ENCODE results near the gene NMNAT2. TPM values are rescaled to one million over a fixed set of nuclear protein-coding genes. Genes with fewer than 3 reads are reported as not detected.

NMNAT2 gene
- total and polyA plus RNA-seq, 2 of the 8 experiments (the other 6 are each of a cell fraction or from before 2014, with no cell fraction given): 6.5 to 20.9 TPM

GRCh38 chr1:183215076-183215720 lies 203.0 kb downstream of the NMNAT2 start:
- Histone ChIP-seq H3K23ac (ENCODE audit: insufficient read length) (no peak overlapping the region), H3K4me2 (ENCODE audit: insufficient read depth in 1 of 2, low read depth in 2 of 2, low read length in 2 of 2) (no peak overlapping the region), H3K9me3 (ENCODE audit: insufficient read depth in 2 of 2, low read depth in 1 of 2, low read length in 1 of 2) (no peaks in the 10 kb centered on the region), H3K18ac (ENCODE audit: extremely low read depth, low read length) (no peak overlapping the region), H3K23me2 (ENCODE audit: low read depth, low read length) (no peaks in the 10 kb centered on the region), H3K4me1 (replicated peaks in 1 of 4; ENCODE audit: control insufficient read depth in 3 of 4, insufficient read depth in 4 of 4, low read length in 3 of 4) (peaks cover 0 to 6% (median 3%) of the 10 kb centered on the region in 4 experiments; a peak in 2 of 7 replicates), H2AK5ac (ENCODE audit: low read depth, low read length) (no peak overlapping the region), H4K5ac (ENCODE audit: insufficient read length, low read depth, low read length) (no peak overlapping the region), H2BK5ac (ENCODE audit: low read depth, low read length) (no peak overlapping the region), H3K79me2 (ENCODE audit: control insufficient read depth in 1 of 2, insufficient read depth in 2 of 2, low read length in 2 of 2) (no peaks in the 10 kb centered on the region), H2BK20ac (ENCODE audit: low read length) (no peak overlapping the region), H2AFZ (ENCODE audit: low read length) (no peak overlapping the region), H3K79me1 (ENCODE audit: low read depth, low read length) (no peaks in the 10 kb centered on the region), H3K56ac (replicated peaks; ENCODE audit: insufficient read length, low read depth, low read length) (no peak overlapping the region), H3K36me3 (ENCODE audit: control insufficient read depth in 2 of 4, insufficient read depth in 4 of 4, low read length in 3 of 4) (no peaks in the 10 kb centered on the region), H4K8ac (ENCODE audit: extremely low read depth, insufficient read depth, low read length) (no peak overlapping the region), H3K27me3 (replicated peaks in 1 of 4; ENCODE audit: control insufficient read depth in 3 of 4, extremely low read depth in 1 of 4, insufficient read depth in 3 of 4, low read length in 3 of 4) (no peaks in the 10 kb centered on the region; a peak in 1 of 7 replicates), H4K20me1 (replicated peaks in 1 of 2; ENCODE audit: control insufficient read depth in 1 of 2, insufficient read depth in 2 of 2, low read length in 2 of 2) (no peaks in the 10 kb centered on the region), H3K9ac (replicated peaks in 1 of 4; ENCODE audit: extremely low read depth in 1 of 4, low read depth in 3 of 4, low read length in 3 of 4) (no peak overlapping the region), H2BK15ac (ENCODE audit: low read length) (no peak overlapping the region), H2BK120ac (replicated peaks; ENCODE audit: low read depth, low read length) (no peak overlapping the region), H3K4me3 (ENCODE audit: extremely low read depth in 1 of 4, insufficient read depth in 2 of 4, low read depth in 3 of 4, low read length in 4 of 4) (no peak overlapping the region), H3K27ac (ENCODE audit: low read depth, low read length) (no peak overlapping the region), H3K14ac (ENCODE audit: insufficient read length) (no peak overlapping the region), H2BK12ac (ENCODE audit: low read depth, low read length) (no peak overlapping the region), H4K91ac (replicated peaks; ENCODE audit: insufficient read length, low read length) (no peak overlapping the region), H3K4ac (replicated peaks; ENCODE audit: insufficient read length, low read depth, low read length) (no peak overlapping the region)
- POLR2A ChIA-PET (ENCODE audit: partially characterized antibody): interaction anchor here (0.9 to 1.2 kb wide), 2 partner anchors 13 to 14 kb away, joined by 3 read pairs; no protein-coding TSS in a partner anchor
- CTCF ChIA-PET (ENCODE audit: partially characterized antibody): interaction anchor here (2.9 to 9.7 kb wide), 2 partner anchors 12 to 20 kb away, joined by 15 to 86 read pairs; no protein-coding TSS in a partner anchor
- DNase-seq (ENCODE audit: low read depth in 1 of 2, low spot score in 2 of 2) (no peak), FAIRE-seq (no peak)
- WGBS, 2 experiments (ENCODE audit: extremely low coverage in 1 of 2, insufficient coverage in 1 of 2, insufficient read length in 1 of 2, insufficient replicate concordance in 2 of 2, low coverage in 1 of 2, low lambda C conversion rate in 2 of 2, missing lambda C conversion rate in 1 of 2): 91% methylated on average over 13 of the region's 13 CpGs; no CpG with 5 or more reads in 1 of the 2 experiments
- TF ChIP-seq SUZ12 (IDR thresholded peaks at IDR 0.05; ENCODE audit: low read length) (no peak), JUND (IDR thresholded peaks at IDR 0.05; ENCODE audit: low read length) (no peak), GABPA (IDR thresholded peaks at IDR 0.05; ENCODE audit: borderline replicate concordance, insufficient read depth, low read length) (no peak), RXRA (IDR thresholded peaks at IDR 0.05; ENCODE audit: insufficient read depth, low read depth, low read length) (no peak)
